Measurements from ENCODE around the gene LTBR.

Gene LTBR

DNA sequence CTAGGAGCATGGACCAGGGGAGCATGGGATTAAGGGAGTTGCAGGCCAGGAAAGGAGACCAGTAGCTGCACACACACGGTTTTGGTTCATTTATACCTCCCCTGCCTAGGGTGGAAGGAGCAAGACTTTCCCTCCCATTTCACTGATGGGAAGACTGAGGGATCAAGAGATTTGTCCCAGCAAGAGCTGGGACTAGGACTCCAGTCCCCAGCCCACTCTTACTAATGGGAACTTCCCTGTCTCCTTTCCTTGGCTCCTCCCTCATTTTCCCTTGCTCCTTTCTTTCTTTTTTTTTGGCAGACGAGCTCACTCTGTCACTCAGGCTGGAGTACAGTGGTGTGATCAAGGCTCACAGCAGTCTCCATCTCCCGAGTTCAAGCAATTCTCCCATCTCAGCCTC, 21.6 kb upstream of the LTBR start:
- TF ChIP-seq FOXP2 (optimal IDR thresholded peaks at IDR 0.05; ENCODE audit: borderline replicate concordance, extremely low read depth, extremely low read length, insufficient read depth) (no peak), POLR2AphosphoS5 (IDR thresholded peaks at IDR 0.05; ENCODE audit: low read depth, low read length) (no peak), TAF1 (IDR thresholded peaks at IDR 0.05; ENCODE audit: borderline replicate concordance, insufficient read depth, low read length) (no peak), SIN3A (IDR thresholded peaks at IDR 0.05; ENCODE audit: borderline replicate concordance, insufficient read depth, low read length) (no peak)
- TF ChIP-seq, protein P1, sequence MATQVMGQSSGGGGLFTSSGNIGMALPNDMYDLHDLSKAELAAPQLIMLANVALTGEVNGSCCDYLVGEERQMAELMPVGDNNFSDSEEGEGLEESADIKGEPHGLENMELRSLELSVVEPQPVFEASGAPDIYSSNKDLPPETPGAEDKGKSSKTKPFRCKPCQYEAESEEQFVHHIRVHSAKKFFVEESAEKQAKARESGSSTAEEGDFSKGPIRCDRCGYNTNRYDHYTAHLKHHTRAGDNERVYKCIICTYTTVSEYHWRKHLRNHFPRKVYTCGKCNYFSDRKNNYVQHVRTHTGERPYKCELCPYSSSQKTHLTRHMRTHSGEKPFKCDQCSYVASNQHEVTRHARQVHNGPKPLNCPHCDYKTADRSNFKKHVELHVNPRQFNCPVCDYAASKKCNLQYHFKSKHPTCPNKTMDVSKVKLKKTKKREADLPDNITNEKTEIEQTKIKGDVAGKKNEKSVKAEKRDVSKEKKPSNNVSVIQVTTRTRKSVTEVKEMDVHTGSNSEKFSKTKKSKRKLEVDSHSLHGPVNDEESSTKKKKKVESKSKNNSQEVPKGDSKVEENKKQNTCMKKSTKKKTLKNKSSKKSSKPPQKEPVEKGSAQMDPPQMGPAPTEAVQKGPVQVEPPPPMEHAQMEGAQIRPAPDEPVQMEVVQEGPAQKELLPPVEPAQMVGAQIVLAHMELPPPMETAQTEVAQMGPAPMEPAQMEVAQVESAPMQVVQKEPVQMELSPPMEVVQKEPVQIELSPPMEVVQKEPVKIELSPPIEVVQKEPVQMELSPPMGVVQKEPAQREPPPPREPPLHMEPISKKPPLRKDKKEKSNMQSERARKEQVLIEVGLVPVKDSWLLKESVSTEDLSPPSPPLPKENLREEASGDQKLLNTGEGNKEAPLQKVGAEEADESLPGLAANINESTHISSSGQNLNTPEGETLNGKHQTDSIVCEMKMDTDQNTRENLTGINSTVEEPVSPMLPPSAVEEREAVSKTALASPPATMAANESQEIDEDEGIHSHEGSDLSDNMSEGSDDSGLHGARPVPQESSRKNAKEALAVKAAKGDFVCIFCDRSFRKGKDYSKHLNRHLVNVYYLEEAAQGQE (IDR thresholded peaks at IDR 0.05; ENCODE audit: insufficient read depth in 1 of 2, low read depth in 2 of 2, low read length in 2 of 2): no peak

DNA sequence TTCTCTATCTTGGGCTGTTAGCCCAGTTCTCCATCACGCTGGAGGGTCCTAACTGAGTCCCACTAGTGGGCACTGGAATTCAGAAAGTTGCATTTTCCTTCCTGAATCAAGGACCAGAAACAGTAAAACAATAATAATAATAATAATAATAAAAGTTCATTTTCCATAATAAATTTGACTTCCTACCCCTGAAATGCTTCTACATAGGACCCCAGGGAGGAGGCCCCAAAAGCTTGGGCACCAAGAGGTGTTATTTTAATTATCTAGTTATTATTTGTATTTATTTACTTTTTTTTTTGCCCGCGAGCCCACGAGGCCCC, 21.0 kb upstream of the LTBR start:
- TF ChIP-seq SIN3A (IDR thresholded peaks at IDR 0.05; ENCODE audit: borderline replicate concordance, insufficient read depth, low read length): no peak
- TF ChIP-seq FOXP2 (optimal IDR thresholded peaks at IDR 0.05; ENCODE audit: borderline replicate concordance, extremely low read depth, extremely low read length, insufficient read depth): no peak
- TF ChIP-seq, protein P1 (IDR thresholded peaks at IDR 0.05; ENCODE audit: insufficient read depth in 1 of 2, low read depth in 2 of 2, low read length in 2 of 2): no peak
- TF ChIP-seq POLR2AphosphoS5 (IDR thresholded peaks at IDR 0.05; ENCODE audit: low read depth, low read length): no peak
- TF ChIP-seq TAF1 (IDR thresholded peaks at IDR 0.05; ENCODE audit: borderline replicate concordance, insufficient read depth, low read length): no peak

DNA sequence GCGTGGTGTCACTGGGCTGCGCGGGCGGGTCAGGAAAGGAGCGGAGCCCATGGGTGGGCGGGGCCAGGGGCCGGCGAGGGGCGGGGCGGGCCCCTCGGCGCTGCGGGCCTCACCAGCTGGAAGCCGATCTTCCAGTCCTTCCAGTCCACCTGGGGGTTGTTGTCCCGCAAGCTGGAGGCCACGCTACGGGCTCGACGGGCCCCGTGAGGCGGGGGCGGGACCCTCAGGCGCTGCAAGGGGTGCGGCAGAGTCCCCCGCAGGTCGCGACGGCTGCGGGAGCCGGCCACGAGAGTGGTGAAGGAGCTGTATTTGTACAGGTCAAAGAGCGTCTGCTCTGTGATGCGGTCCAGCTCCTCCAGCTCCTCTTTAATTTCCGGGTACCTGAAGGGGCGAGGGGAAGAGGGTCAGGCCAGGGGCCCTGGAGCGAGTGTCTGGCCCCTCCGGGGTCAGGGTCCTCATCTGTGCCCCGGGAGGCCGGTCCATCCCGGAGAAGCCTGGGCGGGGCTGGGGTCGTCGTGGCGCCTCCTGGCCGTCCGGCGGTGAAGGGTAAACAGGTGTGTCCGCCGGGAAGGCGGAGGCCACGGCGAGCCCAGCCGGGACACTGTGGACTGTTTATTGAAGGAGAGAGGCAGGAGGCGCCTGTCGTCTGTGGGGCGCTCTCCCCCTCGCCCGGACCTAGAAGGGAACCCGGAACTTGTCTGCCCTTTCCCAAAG, 20.5 kb upstream of the LTBR start:
- TF ChIP-seq POLR2AphosphoS5 (IDR thresholded peaks at IDR 0.05; ENCODE audit: low read depth, low read length) (no peak), TAF1 (IDR thresholded peaks at IDR 0.05; ENCODE audit: borderline replicate concordance, insufficient read depth, low read length) (no peak), FOXP2 (optimal IDR thresholded peaks at IDR 0.05; ENCODE audit: borderline replicate concordance, extremely low read depth, extremely low read length, insufficient read depth) (no peak), SIN3A (IDR thresholded peaks at IDR 0.05; ENCODE audit: borderline replicate concordance, insufficient read depth, low read length) (no peak)
- TF ChIP-seq, protein P1 (IDR thresholded peaks at IDR 0.05; ENCODE audit: insufficient read depth in 1 of 2, low read depth in 2 of 2, low read length in 2 of 2): no peak

DNA sequence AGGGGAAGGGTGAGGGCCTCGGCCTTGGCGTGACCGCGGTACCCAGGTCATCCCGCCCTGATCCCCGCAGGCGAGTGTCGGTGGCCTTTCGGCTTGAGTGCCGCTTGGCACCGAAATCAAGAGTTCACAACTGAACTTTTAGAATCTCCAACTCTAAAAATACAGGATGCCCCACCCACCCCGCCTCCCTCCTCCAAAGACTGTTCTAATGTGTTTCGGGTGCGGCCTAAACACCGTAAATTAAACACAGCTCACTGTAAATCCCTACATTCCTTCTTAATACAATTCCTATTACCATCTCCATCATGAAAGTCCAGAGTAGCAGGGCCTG, 20.0 kb upstream of the LTBR start:
- TF ChIP-seq POLR2AphosphoS5 (IDR thresholded peaks at IDR 0.05; ENCODE audit: low read depth, low read length) (no peak), FOXP2 (optimal IDR thresholded peaks at IDR 0.05; ENCODE audit: borderline replicate concordance, extremely low read depth, extremely low read length, insufficient read depth) (no peak), SIN3A (IDR thresholded peaks at IDR 0.05; ENCODE audit: borderline replicate concordance, insufficient read depth, low read length) (no peak), TAF1 (IDR thresholded peaks at IDR 0.05; ENCODE audit: borderline replicate concordance, insufficient read depth, low read length) (no peak)
- TF ChIP-seq, protein P1 (IDR thresholded peaks at IDR 0.05; ENCODE audit: insufficient read depth in 1 of 2, low read depth in 2 of 2, low read length in 2 of 2): no peak

Data from PFSK-1 (cell line).